ENCODE data around the gene CPNE1.

The CPNE1 gene

GRCh38 chr20:35616465-35617396, 48.0 kb downstream of the CPNE1 start:
- H2AFZ ChIP-seq (ENCODE audit: low read length) = 0 out of 2 replicates have a peak overlapping the region, but pooled peaks have one; percentile 84

GRCh38 chr20:35615667-35616464, 48.8 kb downstream of the CPNE1 start, which contains the start of gene SPAG4:
SPAG4 (plus strand) TSS chr20:35615829; CDS start chr20:35616004, 175 bp downstream.
- H3K4me1 ChIP-seq (ENCODE audit: insufficient read depth, low read length, poor library complexity, severe bottlenecking) = peaks cover 28% of the 10 kb centered on the region

More at GRCh38 chr20:35616465-35617396, 48.0 kb downstream of the CPNE1 start:
- Histone ChIP-seq H3K9me2 (replicated peaks; ENCODE audit: low read depth, low read length) (no peaks in the 10 kb centered on the region), H3K4me3 (ENCODE audit: low read length, poor library complexity, severe bottlenecking) (peak overlapping the region; percentile 77), H3K4me1 (ENCODE audit: insufficient read depth, low read length, poor library complexity, severe bottlenecking) (peaks cover 28% of the 10 kb centered on the region), H3K9me3 (ENCODE audit: insufficient read depth, low read depth, low read length) (no peaks in the 10 kb centered on the region), H3K36me3 (ENCODE audit: insufficient read depth, low read length) (no peaks in the 10 kb centered on the region; the same call in 1 of the 2 replicates), H4K20me1 (ENCODE audit: insufficient read depth, low read length, poor library complexity, severe bottlenecking) (no peaks in the 10 kb centered on the region), H3K9ac (ENCODE audit: low read depth, low read length, poor library complexity, severe bottlenecking) (peak overlapping the region; percentile 75), H3K27me3 (ENCODE audit: insufficient read depth, low read length, poor library complexity, severe bottlenecking) (no peaks in the 10 kb centered on the region), H3K4me2 (ENCODE audit: low read depth, low read length, poor library complexity, severe bottlenecking) (peak overlapping the region; percentile 96), H3K79me2 (ENCODE audit: insufficient read depth, low read length) (no peaks in the 10 kb centered on the region), H3F3A (ENCODE audit: low read depth) (0 out of 2 replicates have a peak, but pooled peaks cover 2% of the 10 kb centered on the region)
- TF ChIP-seq, protein P1, sequence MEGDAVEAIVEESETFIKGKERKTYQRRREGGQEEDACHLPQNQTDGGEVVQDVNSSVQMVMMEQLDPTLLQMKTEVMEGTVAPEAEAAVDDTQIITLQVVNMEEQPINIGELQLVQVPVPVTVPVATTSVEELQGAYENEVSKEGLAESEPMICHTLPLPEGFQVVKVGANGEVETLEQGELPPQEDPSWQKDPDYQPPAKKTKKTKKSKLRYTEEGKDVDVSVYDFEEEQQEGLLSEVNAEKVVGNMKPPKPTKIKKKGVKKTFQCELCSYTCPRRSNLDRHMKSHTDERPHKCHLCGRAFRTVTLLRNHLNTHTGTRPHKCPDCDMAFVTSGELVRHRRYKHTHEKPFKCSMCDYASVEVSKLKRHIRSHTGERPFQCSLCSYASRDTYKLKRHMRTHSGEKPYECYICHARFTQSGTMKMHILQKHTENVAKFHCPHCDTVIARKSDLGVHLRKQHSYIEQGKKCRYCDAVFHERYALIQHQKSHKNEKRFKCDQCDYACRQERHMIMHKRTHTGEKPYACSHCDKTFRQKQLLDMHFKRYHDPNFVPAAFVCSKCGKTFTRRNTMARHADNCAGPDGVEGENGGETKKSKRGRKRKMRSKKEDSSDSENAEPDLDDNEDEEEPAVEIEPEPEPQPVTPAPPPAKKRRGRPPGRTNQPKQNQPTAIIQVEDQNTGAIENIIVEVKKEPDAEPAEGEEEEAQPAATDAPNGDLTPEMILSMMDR (conservative IDR thresholded peaks at IDR 0.05; ENCODE audit: low read length) = no peak
- TF ChIP-seq EZH2phosphoT487 (IDR thresholded peaks at IDR 0.05; ENCODE audit: borderline replicate concordance) = no peak

DNA sequence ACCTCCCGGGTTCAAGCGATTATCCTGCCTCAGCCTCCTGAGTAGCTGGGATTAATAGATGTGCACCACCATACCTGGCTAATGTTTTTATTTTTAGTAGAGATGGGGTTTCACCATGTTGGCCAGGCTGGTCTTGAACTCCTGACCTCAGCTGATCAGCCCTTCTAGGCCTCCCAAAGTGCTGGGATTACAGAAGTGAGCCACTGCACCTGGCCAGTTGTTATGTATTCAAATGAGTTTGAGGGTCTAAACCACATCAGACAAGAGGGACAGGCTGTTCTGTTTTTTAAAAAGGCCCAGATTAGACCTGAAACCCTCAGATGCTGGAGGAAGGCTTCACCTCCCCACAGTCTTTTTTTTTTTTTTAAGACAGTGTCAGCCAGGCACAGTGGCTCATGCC, 53.2 kb downstream of the CPNE1 start:
- TF ChIP-seq, protein P1 (conservative IDR thresholded peaks at IDR 0.05; ENCODE audit: low read length) = no peak
- TF ChIP-seq EZH2phosphoT487 (IDR thresholded peaks at IDR 0.05; ENCODE audit: borderline replicate concordance) = no peak
- Histone ChIP-seq H3K36me3 (ENCODE audit: insufficient read depth, low read length) (no peaks in the 10 kb centered on the region), H3K27me3 (ENCODE audit: insufficient read depth, low read length, poor library complexity, severe bottlenecking) (no peaks in the 10 kb centered on the region), H3K9me2 (replicated peaks; ENCODE audit: low read depth, low read length) (no peaks in the 10 kb centered on the region), H3K9ac (ENCODE audit: low read depth, low read length, poor library complexity, severe bottlenecking) (no peak overlapping the region), H2AFZ (ENCODE audit: low read length) (no peak overlapping the region), H3F3A (ENCODE audit: low read depth) (no peaks in the 10 kb centered on the region), H3K4me2 (ENCODE audit: low read depth, low read length, poor library complexity, severe bottlenecking) (no peak overlapping the region), H3K4me3 (ENCODE audit: low read length, poor library complexity, severe bottlenecking) (no peak overlapping the region), H3K79me2 (ENCODE audit: insufficient read depth, low read length) (no peaks in the 10 kb centered on the region), H3K9me3 (ENCODE audit: insufficient read depth, low read depth, low read length) (no peaks in the 10 kb centered on the region), H4K20me1 (ENCODE audit: insufficient read depth, low read length, poor library complexity, severe bottlenecking) (no peaks in the 10 kb centered on the region), H3K4me1 (ENCODE audit: insufficient read depth, low read length, poor library complexity, severe bottlenecking) (no peaks in the 10 kb centered on the region)

More at GRCh38 chr20:35615667-35616464, 48.8 kb downstream of the CPNE1 start, which contains the start of gene SPAG4:
- no peaks in the 10 kb centered on the region for H3K27me3 ChIP-seq (ENCODE audit: insufficient read depth, low read length, poor library complexity, severe bottlenecking)
- no peaks in the 10 kb centered on the region for H3K9me3 ChIP-seq (ENCODE audit: insufficient read depth, low read depth, low read length)
- H2AFZ ChIP-seq (ENCODE audit: low read length) = peak within 1 kb of the TSS; percentile 96
- no peaks in the 10 kb centered on the region for H3K36me3 ChIP-seq (ENCODE audit: insufficient read depth, low read length)
- TF ChIP-seq, protein P1 (conservative IDR thresholded peaks at IDR 0.05; ENCODE audit: low read length) = no peak
- TF ChIP-seq EZH2phosphoT487 (IDR thresholded peaks at IDR 0.05; ENCODE audit: borderline replicate concordance) = no peak
- peak within 1 kb of the TSS; percentile 96 for H3K4me2 ChIP-seq (ENCODE audit: low read depth, low read length, poor library complexity, severe bottlenecking)
- H4K20me1 ChIP-seq (ENCODE audit: insufficient read depth, low read length, poor library complexity, severe bottlenecking) = no peaks in the 10 kb centered on the region
- H3K9ac ChIP-seq (ENCODE audit: low read depth, low read length, poor library complexity, severe bottlenecking) = peak within 1 kb of the TSS; percentile 78
- 0 out of 2 replicates have a peak, but pooled peaks cover 2% of the 10 kb centered on the region for H3F3A ChIP-seq (ENCODE audit: low read depth)
- no peaks in the 10 kb centered on the region for H3K79me2 ChIP-seq (ENCODE audit: insufficient read depth, low read length)
- H3K4me3 ChIP-seq (ENCODE audit: low read length, poor library complexity, severe bottlenecking) = peak within 1 kb of the TSS; percentile 81
- H3K9me2 ChIP-seq (replicated peaks; ENCODE audit: low read depth, low read length) = no peaks in the 10 kb centered on the region
